ENCODE results near the gene DDX39B.

DDX39B gene

DNA sequence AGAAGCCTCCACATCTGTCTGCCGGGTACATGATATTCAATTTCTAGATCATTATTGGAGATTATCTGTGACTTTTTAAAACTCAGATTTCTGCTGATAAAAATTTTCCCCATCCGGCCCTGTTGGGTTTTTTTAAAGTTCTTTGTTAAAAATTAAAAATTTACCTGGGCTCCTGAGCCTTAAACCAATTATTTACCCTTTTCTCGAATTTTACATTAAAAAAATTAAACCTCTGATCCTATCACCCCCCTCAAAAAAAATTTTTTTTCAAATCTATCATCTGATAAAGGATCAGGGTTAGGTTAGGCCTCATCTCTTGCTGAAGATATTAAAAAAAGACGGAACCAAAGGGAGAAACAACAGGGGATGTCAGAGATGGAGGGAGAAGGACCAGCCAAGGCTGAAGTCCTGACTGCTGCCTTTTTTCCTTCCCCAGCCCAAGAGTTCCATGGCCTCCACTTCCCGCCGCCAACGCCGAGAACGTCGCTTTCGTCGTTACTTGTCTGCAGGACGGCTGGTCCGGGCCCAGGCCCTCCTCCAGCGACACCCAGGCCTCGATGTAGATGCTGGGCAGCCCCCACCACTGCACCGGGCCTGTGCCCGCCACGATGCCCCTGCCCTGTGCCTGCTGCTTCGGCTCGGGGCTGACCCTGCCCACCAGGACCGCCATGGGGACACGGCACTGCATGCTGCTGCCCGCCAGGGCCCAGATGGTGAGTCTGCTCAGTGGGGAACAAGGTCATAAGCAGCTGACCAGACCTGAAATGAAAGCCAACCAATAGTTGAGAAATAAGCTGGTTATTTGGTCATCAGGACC is 6.1 kb upstream of the DDX39B start:
- no peak for DNase-seq (ENCODE audit: low spot score)

DNA sequence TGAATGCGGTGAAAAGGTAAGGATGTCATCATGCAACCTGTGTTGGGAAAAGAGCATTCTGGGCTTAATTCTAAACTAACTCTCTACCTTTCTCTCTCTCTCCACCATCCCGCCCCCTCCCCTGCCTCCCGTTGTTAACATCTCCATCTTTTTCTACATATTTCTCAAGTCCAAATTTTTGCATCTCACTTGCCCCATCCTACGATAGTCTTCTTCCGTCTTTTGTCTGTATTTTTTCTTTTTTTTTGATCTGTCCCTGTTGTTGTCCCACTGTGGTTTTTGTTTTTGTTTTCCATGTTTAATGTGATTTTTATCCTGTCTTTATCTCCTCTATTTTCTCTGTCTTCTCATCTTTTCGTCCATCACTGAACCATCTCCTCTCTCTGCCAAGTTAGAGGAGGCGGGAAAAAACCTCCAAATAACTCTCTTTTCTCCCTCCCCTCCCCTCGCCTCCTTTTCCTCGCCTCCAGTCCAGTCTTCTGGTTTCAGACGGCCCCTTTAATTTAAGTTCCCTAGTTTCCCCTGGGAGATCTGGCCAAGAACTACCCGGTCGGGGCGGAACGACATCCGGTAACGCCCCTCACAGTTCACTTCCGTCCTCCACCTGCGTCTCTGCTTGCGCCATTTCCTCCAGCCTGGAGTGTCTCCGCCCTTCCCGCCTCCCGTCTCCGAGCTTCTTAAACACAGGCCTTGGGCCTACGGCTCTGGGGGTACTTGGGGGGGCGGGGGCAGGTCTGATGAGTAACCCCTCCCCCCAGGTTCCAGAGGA is 5.3 kb upstream of the DDX39B start, which contains the start of gene NFKBIL1:
Gene NFKBIL1 (plus strand): TSS at position 651 of the 769 bp plus-strand sequence. CDS start 87 bp downstream, at position 738.
- peak; percentile 97 for DNase-seq (ENCODE audit: low spot score)

DNA sequence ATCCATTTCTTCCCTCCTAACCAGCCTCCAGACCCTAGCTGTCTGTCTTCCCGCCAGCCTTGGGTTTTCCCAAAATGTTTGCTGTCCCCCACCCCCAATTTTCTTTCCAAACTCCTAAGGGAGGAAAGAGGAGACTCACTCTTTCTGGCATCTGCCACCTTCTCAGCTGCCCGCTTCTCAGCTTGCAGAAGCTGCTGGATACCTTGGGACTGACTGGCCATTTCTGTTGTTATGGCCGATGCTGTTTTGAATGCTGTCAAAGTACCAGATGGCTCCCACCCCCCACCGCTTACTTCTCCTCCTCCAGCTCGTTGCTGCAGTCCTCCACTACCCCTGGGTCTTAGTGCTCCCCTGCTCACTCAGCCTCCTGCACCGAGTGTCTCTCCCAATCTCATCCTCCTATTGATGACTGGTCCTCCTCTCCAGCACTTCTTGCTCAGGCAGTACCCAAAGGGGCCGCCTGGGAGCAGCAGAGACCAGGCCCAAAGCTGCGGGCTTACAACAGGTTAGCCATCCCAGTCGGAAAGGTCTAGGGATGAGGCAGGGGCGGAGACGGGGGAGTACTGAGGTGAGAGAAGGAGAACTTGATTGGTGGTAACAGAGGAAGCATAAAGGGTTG is 4.6 kb upstream of the DDX39B start, which contains the start of gene ATP6V1G2:
Gene ATP6V1G2 (minus strand): TSS at position 270 of the 619 bp plus-strand sequence. CDS start 49 bp downstream, at position 221.
- DNase-seq (ENCODE audit: low spot score): peak; percentile 80

DNA sequence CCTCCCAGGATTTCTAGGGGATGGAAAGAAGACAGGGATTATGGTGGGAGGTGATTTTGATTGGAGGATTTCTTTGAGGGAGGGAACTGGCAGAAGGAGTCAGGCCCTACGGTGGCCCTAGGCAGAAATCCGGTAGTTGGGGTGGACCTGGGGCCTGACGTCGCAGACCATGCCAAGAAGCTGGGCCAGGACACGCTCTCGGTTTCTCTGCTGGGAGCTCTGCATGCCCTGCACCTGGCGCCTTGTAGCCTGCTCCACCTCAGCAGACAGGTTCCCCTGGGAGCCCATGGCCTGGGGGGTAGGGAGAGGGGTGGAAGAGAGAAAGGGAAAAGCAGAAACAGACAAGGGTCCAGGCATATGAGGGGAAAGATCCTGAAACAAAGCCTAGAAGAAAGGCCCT is 3.5 kb upstream of the DDX39B start:
- DNase-seq (ENCODE audit: low spot score): no peak

DNA sequence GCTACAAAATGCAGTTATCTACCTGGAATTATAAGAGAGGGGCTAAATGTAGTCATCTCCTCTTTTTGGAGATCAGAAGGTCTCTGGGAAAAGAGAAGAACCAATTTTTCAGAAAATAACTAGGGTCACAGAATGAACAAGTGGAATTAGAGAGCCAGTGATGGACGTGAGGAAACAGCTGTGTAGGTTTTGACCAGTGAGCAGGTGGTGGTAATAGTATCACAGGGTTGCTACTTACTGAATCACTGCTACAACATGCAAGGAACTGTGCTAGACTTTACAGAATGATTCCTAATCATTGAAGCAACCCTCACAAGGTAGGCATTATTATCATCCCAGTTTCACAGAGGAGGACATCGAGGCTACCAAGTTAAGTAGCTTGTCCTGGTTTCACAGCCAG is 2.9 kb upstream of the DDX39B start:
- DNase-seq (ENCODE audit: low spot score): no peak

DNA sequence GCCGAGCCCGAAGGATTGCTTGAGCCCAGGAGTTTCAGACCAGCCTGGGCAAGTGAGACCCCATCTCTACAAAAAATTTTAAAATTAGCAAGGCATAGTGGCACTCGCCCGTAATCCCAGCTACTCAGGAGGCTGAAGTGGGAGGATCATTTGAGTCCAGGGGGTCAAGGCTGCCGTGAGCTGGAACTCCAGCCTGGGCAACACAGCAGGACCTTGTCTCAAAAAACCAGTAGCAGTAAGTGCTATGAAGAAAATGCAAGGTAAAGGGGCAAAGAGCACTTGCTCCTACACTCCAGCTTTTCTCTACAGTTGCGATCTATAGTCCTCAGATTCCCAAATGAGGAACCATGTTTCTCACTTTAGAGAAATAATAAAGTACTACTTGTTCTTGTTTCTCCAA is 1.8 kb upstream of the DDX39B start:
- no peak for DNase-seq (ENCODE audit: low spot score)

DNA sequence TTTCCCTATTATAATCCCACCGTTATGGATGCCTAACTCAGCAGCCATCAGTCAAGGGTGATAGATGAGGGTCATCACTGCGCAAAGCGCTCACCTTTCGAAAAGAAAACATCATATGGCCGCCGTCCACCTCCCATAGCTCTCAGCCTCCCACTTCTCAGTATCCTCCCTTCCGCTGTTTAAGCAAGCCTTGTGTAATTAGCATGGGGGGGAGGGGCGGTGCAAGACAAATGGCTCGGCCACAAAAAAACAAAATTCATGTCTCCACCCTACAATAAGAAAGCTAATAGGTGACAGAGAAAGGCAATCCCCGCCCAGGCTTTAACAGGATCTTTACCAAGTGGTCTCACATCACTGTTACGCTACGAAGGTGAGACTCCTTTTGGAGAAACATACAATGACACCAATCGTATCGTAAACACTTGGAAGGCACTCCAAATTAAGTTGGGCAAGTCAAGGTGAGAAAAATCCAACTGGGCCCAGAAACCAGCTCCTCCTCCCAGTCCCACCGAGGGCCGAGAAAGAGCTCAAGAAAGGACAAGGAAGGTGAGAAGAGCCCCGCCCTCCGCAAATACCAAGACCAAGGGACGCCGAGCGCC is 645 bp downstream of the DDX39B start:
- DNase-seq (ENCODE audit: low spot score): peak; percentile 55

DNA sequence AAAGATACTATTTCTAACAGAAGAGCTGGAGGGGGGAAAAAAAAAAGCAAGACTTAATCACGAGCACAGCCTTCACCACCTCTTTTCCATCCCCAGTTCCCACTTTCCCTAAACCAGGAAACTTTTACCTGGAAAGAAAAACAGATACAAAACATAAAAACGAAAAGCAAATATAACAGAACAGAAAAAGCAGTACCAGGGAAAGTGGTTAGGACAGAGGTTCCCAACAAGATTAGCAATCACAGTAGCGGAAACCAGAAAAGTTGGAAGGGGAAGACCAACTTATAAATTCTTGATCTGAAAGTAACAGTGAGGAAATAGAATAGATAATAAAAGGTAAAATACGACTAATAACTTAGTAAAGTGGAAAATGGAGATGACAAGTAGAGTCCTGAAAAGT is 1.2 kb downstream of the DDX39B start:
- no peak for DNase-seq (ENCODE audit: low spot score)

DNA sequence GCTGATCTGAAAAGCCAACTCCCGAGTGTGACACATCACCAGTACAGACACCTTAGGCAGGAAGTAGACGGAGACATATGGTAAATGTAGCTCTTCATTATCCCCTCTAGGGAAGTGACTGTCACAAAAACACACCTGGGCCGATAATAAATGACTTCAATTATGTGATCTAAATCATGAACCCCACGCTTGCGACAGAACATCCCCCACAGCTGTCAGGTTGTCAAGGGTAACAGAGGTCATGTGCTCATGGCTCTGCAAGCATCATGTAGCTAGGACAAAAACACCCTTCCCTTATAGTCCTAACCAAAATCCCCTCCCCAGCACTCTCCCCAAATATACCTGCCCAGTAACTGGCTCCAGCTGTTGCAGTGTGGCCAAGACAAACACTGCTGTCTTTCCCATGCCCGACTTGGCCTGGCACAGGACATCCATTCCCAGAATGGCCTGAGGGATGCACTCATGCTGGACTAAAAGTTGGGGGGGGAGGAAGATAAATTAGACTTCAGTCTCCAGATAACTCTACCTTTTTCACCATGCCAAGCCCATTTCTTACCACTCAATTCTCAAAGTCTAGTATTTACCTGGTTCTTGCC is 2.9 kb downstream of the DDX39B start:
- DNase-seq (ENCODE audit: low spot score): no peak

DNA sequence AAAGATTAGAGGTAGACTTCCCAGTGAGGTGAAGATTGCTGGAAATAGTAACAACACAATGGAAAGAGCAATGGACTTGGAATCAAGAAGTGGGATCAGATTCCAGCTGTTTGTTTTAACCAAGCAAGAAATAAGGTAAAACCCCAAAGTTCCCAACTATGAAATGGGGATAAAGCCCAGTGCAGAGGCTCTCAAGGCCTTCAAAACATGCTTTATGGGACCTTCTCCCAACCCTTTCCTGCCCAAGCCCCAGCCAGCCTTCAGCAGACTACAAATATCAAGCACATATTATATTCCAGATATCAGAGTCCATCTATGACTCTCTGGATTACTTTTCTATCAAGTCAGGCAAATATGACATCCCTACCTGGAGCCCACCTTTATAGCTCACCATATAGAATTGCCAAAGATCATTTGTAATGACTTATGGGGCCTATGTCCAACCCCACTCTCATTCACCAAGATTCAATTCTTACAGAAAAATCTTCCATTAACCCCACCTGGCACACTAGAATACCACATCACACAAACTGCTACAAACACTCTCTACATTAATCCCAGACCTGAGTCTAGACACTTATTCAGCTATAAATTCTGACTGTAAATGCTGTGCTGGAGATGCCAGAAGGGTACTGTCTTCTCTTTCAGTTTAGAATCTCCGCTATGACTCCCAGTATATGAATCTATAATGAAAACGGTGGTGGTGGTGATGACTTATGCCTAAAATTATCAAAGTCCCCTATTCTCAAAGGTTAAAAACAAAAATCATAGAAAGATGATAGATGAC is 6.1 kb downstream of the DDX39B start:
- no peak for DNase-seq (ENCODE audit: low spot score)

DNA sequence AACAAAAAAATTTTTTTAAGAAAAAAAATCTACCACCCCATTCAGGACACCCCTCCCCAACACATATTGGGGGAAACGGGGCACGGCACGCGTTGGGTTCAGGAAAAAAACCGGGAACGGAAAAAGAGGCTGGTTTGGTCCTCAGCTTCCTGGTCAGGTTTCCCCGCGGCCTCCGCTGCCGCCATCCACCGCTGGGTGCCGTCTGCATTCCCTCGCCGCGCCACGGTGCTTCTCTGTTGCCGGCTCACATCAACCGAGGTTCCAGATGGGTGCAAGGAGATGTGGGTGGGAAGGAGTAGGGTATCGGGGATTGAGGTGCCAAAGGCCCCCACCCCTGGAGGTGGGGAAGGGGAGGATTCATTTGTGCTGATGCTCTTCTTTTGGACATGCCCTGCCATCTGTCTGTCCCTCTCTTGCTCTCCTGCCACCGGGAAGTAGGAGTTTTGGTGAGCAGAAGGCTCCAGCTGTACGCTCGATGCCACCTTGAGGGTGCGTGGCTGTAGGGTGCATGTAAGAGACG is 7.2 kb downstream of the DDX39B start:
- no peak for DNase-seq (ENCODE audit: low spot score)

DNA sequence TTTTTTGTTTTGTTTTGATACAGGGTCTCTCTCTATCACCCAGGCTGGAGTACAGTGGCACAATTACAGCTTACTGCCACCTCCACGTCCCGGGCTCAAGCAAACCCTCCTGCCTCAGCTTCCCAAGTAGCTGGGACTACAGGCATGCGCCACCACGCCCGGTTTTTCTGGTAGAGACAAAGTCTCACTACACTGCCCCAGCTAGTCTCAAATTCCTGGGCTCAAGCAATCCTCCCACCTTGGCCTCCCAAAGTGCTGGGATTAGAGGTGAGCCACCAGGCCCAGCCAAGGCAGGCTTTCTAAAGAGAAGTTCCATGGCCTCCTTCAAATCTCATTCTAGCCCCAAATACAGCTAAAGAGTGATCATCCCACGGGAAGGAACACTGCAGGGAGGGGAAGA is 7.8 kb downstream of the DDX39B start:
- DNase-seq (ENCODE audit: low spot score): no peak

DNA sequence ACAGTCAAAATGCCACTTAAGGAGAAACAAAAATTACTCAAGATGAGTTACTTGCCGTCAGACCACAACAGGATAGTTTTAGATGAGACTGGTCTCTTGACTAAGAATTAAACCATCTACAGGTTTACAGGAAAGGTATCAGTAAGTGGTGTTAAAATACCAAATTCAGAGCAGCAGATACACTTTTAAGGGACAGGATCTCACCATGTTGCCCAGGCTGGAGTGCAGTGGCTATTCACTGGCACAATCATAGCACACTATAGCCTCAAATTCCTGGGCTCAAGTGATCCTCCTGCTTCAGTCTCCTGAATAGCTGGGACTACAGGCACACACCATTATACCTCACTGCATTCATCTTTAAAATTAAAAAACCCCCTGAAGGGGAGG is 8.4 kb downstream of the DDX39B start:
- DNase-seq (ENCODE audit: low spot score): no peak

DNA sequence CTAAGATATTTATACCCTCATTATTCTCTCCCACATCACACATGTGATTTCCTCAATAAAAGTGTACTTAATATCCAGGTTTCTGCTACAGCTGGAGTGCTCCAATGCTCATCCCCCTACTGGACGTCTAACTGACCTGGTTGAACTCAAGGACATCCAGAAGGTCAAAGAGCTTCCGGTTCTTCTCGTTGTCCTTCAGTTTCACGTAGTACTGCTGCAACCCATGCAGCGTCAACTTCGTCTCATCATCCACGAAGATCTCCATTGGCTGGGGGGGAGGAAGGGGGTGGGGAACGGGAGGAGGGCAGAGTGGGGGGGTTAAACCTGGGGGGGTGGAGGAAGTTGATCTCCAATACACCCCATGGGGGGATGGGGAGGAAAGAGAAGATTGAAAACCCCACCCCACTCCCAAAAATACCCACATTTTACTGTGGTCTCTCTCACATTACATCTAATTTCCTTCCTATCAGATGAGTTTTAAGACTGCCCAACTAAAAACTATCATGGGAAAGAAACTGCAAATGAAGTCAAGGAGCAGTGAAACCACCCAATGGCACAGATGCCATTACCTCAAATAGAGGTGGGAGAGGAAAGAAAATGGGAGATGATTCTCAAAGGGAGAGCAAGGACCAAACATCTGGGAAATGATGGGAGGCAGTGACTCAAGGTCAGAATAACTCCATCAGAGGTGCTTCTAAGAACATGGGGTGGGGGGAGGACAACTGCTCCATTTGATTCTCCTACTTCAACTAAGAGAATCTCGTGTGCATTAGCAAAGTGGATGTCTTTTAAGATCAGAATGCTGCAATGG is 9.0 kb downstream of the DDX39B start:
- no peak for DNase-seq (ENCODE audit: low spot score)

DNA sequence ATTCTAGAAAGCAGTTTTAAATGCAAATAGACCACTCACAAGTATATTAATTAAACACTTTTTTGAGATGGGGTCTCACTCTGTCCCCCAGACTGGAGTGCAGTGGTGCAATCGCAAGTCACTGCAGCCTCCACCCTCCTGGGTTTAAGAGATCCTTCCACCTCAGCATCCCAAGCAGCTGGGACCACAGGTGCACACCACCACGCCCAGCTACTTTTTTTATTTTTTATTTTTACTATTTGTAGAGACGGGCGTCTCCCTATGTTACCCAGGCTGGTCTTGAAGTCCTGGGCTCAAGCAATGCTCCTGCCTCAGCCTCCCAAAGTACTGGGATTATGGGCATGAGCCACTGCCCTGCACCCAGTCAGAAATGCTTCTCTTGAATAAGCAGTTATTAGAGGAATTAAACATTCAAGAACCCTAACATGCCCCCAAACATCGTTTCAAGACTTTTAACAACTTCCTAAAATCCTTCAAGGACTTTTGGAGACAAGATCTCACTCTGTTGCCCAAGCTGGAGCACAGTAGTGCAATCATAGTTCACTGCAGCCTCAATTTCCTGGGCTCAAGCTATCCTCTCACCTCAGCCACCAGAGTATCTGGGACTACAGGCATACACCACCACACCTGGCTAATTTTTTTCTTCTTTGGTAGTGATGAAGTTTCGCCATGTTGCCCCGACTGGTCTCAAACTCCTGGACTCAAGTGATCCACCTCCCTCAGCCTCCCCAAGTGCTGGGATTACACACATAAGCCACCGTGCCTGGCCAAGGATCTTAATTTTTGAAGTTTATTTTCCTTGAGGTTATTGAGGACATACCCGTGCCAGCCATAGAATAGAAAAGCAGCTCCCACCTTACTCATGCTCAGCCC is 9.8 kb downstream of the DDX39B start:
- no peak for DNase-seq (ENCODE audit: low spot score)

DNA sequence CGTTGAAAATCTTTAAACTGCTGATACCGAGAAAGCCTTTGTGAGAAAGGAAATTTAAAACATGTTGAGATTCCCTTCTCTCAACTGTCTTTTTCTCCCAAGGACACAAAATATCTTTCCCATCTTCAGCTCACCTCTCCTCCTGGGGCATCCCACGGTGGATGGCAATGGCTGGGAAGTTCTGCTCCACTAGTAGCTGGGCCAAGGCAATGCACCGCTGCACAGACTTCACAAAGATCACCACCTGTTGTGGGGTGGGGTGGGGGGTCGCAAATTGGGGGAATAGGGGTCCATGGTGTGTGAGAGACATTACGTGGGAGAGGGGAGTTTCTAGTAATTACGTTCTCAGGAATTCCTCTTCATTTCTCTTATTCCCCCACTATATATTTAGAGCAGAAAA is 10.6 kb downstream of the DDX39B start:
- no peak for DNase-seq (ENCODE audit: low spot score)

DNA sequence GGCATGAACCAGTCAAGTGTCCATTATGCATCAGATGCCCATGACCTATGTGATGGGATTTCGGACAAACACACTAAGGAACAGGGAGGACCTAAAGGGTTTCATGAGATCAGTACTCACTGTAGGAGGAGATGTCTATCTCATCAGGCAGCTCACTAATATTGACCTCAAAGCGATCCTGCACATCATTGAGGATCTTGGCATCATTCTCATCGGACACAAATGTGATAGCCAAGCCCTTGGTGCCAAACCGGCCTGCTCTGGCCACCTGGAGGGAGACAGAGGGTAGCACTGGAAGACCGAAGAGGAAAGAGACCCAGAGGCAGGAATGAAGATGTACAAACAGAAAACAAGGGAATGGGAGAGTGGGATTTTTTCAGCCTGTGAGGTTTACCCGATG is 11.1 kb downstream of the DDX39B start:
- no peak for DNase-seq (ENCODE audit: low spot score)

DNA sequence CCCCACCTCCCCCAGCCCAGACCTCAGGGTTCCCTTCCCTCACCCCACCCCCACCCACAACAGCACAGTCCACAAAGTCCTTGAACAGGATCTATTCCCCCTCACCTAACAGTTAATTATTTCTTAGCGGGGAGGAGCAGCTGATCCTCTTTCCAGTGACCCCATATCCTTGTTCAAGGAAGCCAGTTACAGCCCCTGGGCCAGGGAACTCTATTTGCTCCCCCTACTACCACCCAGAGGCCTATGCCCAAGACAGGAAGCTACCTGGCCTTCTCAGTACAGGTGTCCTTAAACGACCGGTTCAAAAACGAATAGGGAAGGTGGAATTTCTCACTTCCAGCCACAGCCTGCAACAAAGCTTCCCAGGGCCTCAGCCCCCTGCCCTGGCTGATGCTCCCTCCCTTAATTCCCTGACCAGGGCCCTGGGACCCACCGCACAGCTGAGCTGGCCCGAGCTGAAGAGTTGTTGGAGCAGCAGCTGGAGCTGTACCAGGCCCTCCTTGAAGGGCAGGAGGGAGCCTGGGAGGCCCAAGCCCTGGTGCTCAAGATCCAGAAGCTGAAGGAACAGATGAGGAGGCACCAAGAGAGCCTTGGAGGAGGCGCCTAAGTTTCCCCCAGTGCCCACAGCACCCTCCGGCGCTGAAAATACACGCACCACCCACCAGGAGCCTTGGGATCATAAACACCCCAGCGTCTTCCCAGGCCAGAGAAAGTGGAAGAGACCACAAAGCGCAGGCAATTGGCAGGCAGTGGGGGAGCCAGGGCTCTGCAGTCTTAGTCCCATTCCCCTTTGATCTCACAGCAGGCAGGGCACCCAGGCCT is 12.3 kb downstream of the DDX39B start:
- no peak for DNase-seq (ENCODE audit: low spot score)

Measured in AG20443 (cell line).